Endothelial cell of umbilical vein (primary cell): ENCODE measurements around the gene CELSR2. TPM values are rescaled to one million over a fixed set of nuclear protein-coding genes. Genes with fewer than 3 reads are reported as not detected.

Source experiments
- BruUV-seq: library from RNA; stranded (reverse); fragments of 400-500 nt; replicated peaks from 2 replicates; lab custom pipeline; 2021; lab: Mats Ljungman, UMichigan
- CTCF ChIA-PET: fragments of 300-600, 350-600 bp; sonication (Branson Sonifier 250); formaldehyde crosslinking; loops from one replicate; lab custom pipeline; 2021; ENCODE audit warnings: antibody characterized with exemption, inconsistent platforms; lab: Charles Lee
- POLR2A ChIA-PET: fragments of 300-600, 350-600 bp; sonication (Branson Sonifier 250); formaldehyde crosslinking; loops from one replicate; lab custom pipeline; 2021; ENCODE audit warnings: antibody characterized with exemption, inconsistent platforms; lab: Charles Lee
- DNase-seq: peaks from one replicate; pipeline ENCODE4 v3.0.0-alpha.2; 2011; ENCODE audit warnings: low read depth, low spot score
- FAIRE-seq: peaks from 2 replicates; lab custom pipeline; 2011; peaks lifted over from hg19 to GRCh38; lab: Jason Lieb, UNC
- H2AFZ ChIP-seq: 2 replicates; pipeline ENCODE4 v1.6.0; 2012; ENCODE audit warnings: low read depth, low read length, control low read depth, inconsistent platforms
- H3K27ac ChIP-seq: 2 replicates; pipeline ENCODE4 v1.5.1; 2011; ENCODE audit warnings: low read depth, mild to moderate bottlenecking, control low read depth, low read length, moderate library complexity; ENCODE audit not compliant: insufficient read depth
- H3K27me3 ChIP-seq, 2 experiments: 2 replicates each; pipeline versions ENCODE4 v1.6.0 to v1.6.1; 2011; ENCODE audit warnings: low read length in 2 of 2, mixed read lengths in 1 of 2; ENCODE audit not compliant: control insufficient read depth in 2 of 2, insufficient read depth in 2 of 2
- H3K36me3 ChIP-seq, 2 experiments: 2 replicates in 1 of 2; 3 replicates in 1 of 2; pipeline ENCODE4 v1.5.1; 2011; ENCODE audit warnings: low read length in 2 of 2, mild to moderate bottlenecking in 1 of 2, moderate library complexity in 1 of 2; ENCODE audit not compliant: control insufficient read depth in 2 of 2, insufficient read depth in 2 of 2; ENCODE audit errors: extremely low read depth in 1 of 2
- H3K4me1 ChIP-seq: 3 replicates; pipeline ENCODE4 v1.5.1; 2011; ENCODE audit warnings: mild to moderate bottlenecking, low read length; ENCODE audit not compliant: control insufficient read depth, insufficient read depth; ENCODE audit errors: extremely low read depth
- H3K4me2 ChIP-seq: 2 replicates; pipeline ENCODE4 v1.6.1; 2011; ENCODE audit warnings: low read length, control low read depth, mixed read lengths; ENCODE audit not compliant: insufficient read depth
- H3K4me3 ChIP-seq, 3 experiments: fragments of 200-600 bp in 1 of 3; sonication (generic), shearing (Covaris generic) in 1 of 3; replicated peaks in 1 of 3; 2 replicates each; pipeline ENCODE4 v1.5.1; 2011 to 2016; ENCODE audit warnings: control low read depth in 3 of 3, low read length in 3 of 3, mild to moderate bottlenecking in 2 of 3, inconsistent platforms in 1 of 3, low read depth in 1 of 3, moderate library complexity in 1 of 3; ENCODE audit not compliant: insufficient read depth in 1 of 3
- H3K79me2 ChIP-seq: 2 replicates; pipeline ENCODE4 v1.6.0; 2012; ENCODE audit warnings: low read length, inconsistent platforms; ENCODE audit not compliant: control insufficient read depth, insufficient read depth
- H3K9ac ChIP-seq: replicated peaks from 2 replicates; pipeline ENCODE3; 2011; ENCODE audit warnings: low read length, control low read depth; ENCODE audit not compliant: insufficient read depth; ENCODE audit errors: extremely low read depth
- H3K9me1 ChIP-seq: replicated peaks from 3 replicates; pipeline ENCODE4 v1.6.0; 2011; ENCODE audit warnings: mild to moderate bottlenecking, low read length; ENCODE audit not compliant: control insufficient read depth, insufficient read depth; ENCODE audit errors: extremely low read depth
- H3K9me3 ChIP-seq: replicated peaks from 2 replicates; pipeline ENCODE4 v1.5.1; 2012; ENCODE audit warnings: low read length, inconsistent platforms; ENCODE audit not compliant: control insufficient read depth, insufficient read depth
- H4K20me1 ChIP-seq: replicated peaks from 2 replicates; pipeline ENCODE3; 2011; ENCODE audit warnings: mild to moderate bottlenecking, low read length; ENCODE audit not compliant: control insufficient read depth, insufficient read depth; ENCODE audit errors: extremely low read depth
- CTCF ChIP-seq, 2 donors: IDR thresholded peaks; 1 replicate in 1 of 2; 2 replicates in 1 of 2; pipeline ENCODE4 v1.5.1; 2011; ENCODE audit warnings: low read length in 2 of 2, mild to moderate bottlenecking in 2 of 2, moderate library complexity in 2 of 2, control low read depth in 1 of 2, inconsistent platforms in 1 of 2, low read depth in 1 of 2; ENCODE audit not compliant: insufficient read depth in 1 of 2; ENCODE audit errors: extremely low read depth in 1 of 2
- EZH2 ChIP-seq: IDR thresholded peaks from 2 replicates; pipeline ENCODE4 v1.6.1; 2012; ENCODE audit warnings: borderline replicate concordance, low read depth, mild to moderate bottlenecking, moderate library complexity, low read length, inconsistent platforms; ENCODE audit not compliant: severe bottlenecking
- FOS ChIP-seq: IDR thresholded peaks from 2 replicates; pipeline ENCODE4 v1.6.1; 2011; ENCODE audit warnings: mild to moderate bottlenecking, low read length, moderate library complexity, borderline replicate concordance; ENCODE audit not compliant: insufficient read depth
- GATA2 ChIP-seq: IDR thresholded peaks from 2 replicates; pipeline ENCODE4 v1.7.0; 2011; ENCODE audit warnings: low read depth, mild to moderate bottlenecking, moderate library complexity, mixed read lengths, low read length; ENCODE audit not compliant: insufficient read length, insufficient read depth
- JUN ChIP-seq: IDR thresholded peaks from 2 replicates; pipeline ENCODE4 v1.6.1; 2011; ENCODE audit warnings: borderline replicate concordance, low read depth; ENCODE audit not compliant: insufficient read length, insufficient read depth
- MAX ChIP-seq: IDR thresholded peaks from 2 replicates; pipeline ENCODE4 v1.6.1; 2011; ENCODE audit not compliant: insufficient read depth, insufficient read length
- MYC ChIP-seq: IDR thresholded peaks from one replicate; pipeline ENCODE4 v1.6.1; 2011; ENCODE audit warnings: mild to moderate bottlenecking, low read depth, low read length
- POLR2A ChIP-seq: IDR thresholded peaks from 2 replicates; pipeline ENCODE4 v1.6.1; 2012; ENCODE audit warnings: low read depth, mild to moderate bottlenecking, control low read depth, low read length
- dilution Hi-C: fragments of 300-500 bp; cut with MboI; formaldehyde crosslinking; loops from one replicate; pipeline ENCODE4 v1.15.0; 2019; ENCODE audit warnings: low sequenced_read_pairs; ENCODE audit not compliant: extremely low pct_ligation_motif_present
- intact Hi-C: fragments of 100-400 bp; cut with micrococcal nuclease; formaldehyde crosslinking; loops from one replicate; pipeline ENCODE4 v1.10.0; 2022
- polyA plus RNA-seq, 4 experiments: library from polyadenylated mRNA; depleted of rRNA in 3 of 4; stranded (reverse) in 3 of 4; unstranded in 1 of 4; fragments of >200 nt; gene quantifications; 2 replicates each; pipeline versions ENCODE4 v1.2.1 to v1.2.3, GENCODE V29; 2011 to 2012; ENCODE audit warnings: missing spikeins in 1 of 4
- total RNA-seq: library from RNA; stranded (reverse); gene quantifications from 2 replicates; pipeline ENCODE4 v1.2.3, GENCODE V29; 2021

CELSR2 gene
- total and polyA plus RNA-seq, 2 donors (not counting 3 experiments of a cell fraction or from before 2014, with no cell fraction given), result 0.90 to 1.4 TPM

- Histone ChIP-seq H4K20me1 (no peaks in the 10 kb centered on the region), H3K9me3 (no peaks in the 10 kb centered on the region), H3K27ac (no peak within 1 kb of the TSS), H3K4me3 (no peak within 1 kb of the TSS), H3K9me1 (no peaks in the 10 kb centered on the region), H3K79me2 (no peaks in the 10 kb centered on the region), H3K36me3 (no peaks in the 10 kb centered on the region), H3K4me2 (no peak within 1 kb of the TSS), H2AFZ (no peak within 1 kb of the TSS), H3K27me3 (peaks cover 6 to 11% of the 10 kb centered on the region in 2 experiments), H3K9ac (no peak within 1 kb of the TSS), H3K4me1 (no peaks in the 10 kb centered on the region)
- BruUV-seq, result no TSS peak
- DNase-seq (no peak), FAIRE-seq (no peak)
- TF ChIP-seq FOS (no peak), POLR2A (no peak)
- ChIA-PET POLR2A (no interaction called here), CTCF (no interaction called here)
- intact Hi-C loops, result no loop called here
- dilution Hi-C loops, result no loop called here
Observed at GRCh38 chr1:109306832-109307273, 57.5 kb downstream of the CELSR2 start, which contains the start of gene MYBPHL. MYBPHL (minus strand) TSS chr1:109307011; CDS start chr1:109306991, 20 bp downstream.

- H3K9me3 ChIP-seq, result no peaks in the 10 kb centered on the region
- H3K79me2 ChIP-seq, result no peaks in the 10 kb centered on the region
- no peaks in the 10 kb centered on the region for H3K36me3 ChIP-seq
- no peaks in the 10 kb centered on the region for H3K4me1 ChIP-seq
- no peak for TF ChIP-seq EZH2
- TF ChIP-seq POLR2A, result no peak
- TF ChIP-seq MAX, result no peak
- TF ChIP-seq FOS, result no peak
- TF ChIP-seq CTCF (IDR thresholded peaks at IDR 0.05; ENCODE audit: extremely low read depth in 1 of 2, insufficient read depth in 1 of 2, low read depth in 1 of 2, low read length in 2 of 2), result no peak
- TF ChIP-seq MYC, result no peak
- no peak for TF ChIP-seq JUN
- no peak for TF ChIP-seq GATA2
- peaks cover 6 to 8% of the 10 kb centered on the region in 2 experiments for H3K27me3 ChIP-seq
- no peaks in the 10 kb centered on the region for H3K9me1 ChIP-seq
- intact Hi-C loops (no loop called here), dilution Hi-C loops (no loop called here)
- H3K27ac ChIP-seq, result no peak overlapping the region
- H3K4me3 ChIP-seq, result no peak overlapping the region
- no peak overlapping the region for H2AFZ ChIP-seq
- no peak overlapping the region for H3K9ac ChIP-seq
- no peaks in the 10 kb centered on the region for H4K20me1 ChIP-seq
- ChIA-PET CTCF (interaction anchor here (1.4 kb wide), 2 partner anchors 11 to 34 kb away, joined by 4 to 5 read pairs; no protein-coding TSS in a partner anchor), POLR2A (no interaction called here)
- BruUV-seq, result no TSS peak
- DNase-seq (no peak), FAIRE-seq (no peak)
- no peak overlapping the region for H3K4me2 ChIP-seq
Observed at GRCh38 chr1:109307274-109308021, 58.1 kb downstream of the CELSR2 start.
